ENCODE results near the gene HPCA.

Gene HPCA

DNA sequence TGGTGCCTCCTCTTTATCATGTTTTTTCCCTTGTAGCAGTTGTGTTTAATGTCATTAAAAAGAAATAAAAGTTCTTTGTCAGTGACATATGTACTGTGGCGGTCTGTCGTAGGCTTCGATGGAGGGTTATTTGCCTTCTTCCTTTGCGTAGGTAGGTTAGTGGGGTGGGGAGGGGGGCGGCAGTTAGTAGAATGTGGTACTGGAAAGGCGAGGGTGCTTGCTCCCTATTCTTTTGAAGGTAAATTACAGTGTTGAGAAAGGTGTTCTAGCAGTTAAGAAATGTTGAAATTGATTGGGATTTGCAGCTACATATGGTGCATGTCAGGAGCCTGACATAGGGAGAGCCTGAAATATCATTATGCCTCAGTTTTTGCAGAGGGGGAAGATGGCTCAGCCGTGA lies 27.5 kb upstream of the HPCA start:
- TF ChIP-seq, protein P1, sequence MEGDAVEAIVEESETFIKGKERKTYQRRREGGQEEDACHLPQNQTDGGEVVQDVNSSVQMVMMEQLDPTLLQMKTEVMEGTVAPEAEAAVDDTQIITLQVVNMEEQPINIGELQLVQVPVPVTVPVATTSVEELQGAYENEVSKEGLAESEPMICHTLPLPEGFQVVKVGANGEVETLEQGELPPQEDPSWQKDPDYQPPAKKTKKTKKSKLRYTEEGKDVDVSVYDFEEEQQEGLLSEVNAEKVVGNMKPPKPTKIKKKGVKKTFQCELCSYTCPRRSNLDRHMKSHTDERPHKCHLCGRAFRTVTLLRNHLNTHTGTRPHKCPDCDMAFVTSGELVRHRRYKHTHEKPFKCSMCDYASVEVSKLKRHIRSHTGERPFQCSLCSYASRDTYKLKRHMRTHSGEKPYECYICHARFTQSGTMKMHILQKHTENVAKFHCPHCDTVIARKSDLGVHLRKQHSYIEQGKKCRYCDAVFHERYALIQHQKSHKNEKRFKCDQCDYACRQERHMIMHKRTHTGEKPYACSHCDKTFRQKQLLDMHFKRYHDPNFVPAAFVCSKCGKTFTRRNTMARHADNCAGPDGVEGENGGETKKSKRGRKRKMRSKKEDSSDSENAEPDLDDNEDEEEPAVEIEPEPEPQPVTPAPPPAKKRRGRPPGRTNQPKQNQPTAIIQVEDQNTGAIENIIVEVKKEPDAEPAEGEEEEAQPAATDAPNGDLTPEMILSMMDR (IDR thresholded peaks at IDR 0.05) = no peak

DNA sequence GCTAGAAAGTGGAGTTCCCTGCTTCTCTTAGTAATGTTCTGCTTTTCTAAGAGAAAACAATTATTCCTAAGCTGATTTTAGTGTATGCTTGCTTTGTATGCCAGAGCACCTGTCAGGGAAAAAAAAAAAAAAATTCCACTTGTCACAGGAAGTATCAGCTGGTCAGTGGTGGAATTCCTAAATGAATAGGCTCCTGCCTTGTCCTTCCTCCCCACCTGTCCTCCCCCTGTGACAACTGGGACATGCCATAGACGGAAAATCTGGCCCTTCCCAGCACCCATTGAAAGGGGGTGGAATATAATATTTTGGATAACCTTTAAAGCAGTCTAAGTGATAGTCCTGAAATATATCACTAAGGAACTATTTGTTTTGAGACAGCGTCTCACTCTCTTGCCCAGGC lies 26.4 kb upstream of the HPCA start:
- H3K4me3 ChIP-seq (ENCODE audit: low read depth, low read length) = no peak overlapping the region
- TF ChIP-seq, protein P1 (IDR thresholded peaks at IDR 0.05) = no peak
- H3K27me3 ChIP-seq (ENCODE audit: control insufficient read depth, insufficient read depth, low read length) = no peaks in the 10 kb centered on the region
- H3K9ac ChIP-seq = no peak overlapping the region
- no peak overlapping the region for H3K27ac ChIP-seq
- no peaks in the 10 kb centered on the region for H3K36me3 ChIP-seq (ENCODE audit: control insufficient read depth, insufficient read depth, low read length)
- H3K79me2 ChIP-seq = no peaks in the 10 kb centered on the region
- H2AFZ ChIP-seq = no peak overlapping the region
- H3K4me1 ChIP-seq = peaks cover 5% of the 10 kb centered on the region
- no peak overlapping the region for H3K4me2 ChIP-seq (ENCODE audit: low read length)
- no peaks in the 10 kb centered on the region for H3K9me3 ChIP-seq (ENCODE audit: control insufficient read depth, low read length)

More for the DNA sequence above, 27.5 kb upstream of the HPCA start:
- no peak overlapping the region for H3K27ac ChIP-seq
- no peaks in the 10 kb centered on the region for H3K36me3 ChIP-seq (ENCODE audit: control insufficient read depth, insufficient read depth, low read length)
- H3K4me1 ChIP-seq = peaks cover 4% of the 10 kb centered on the region
- no peaks in the 10 kb centered on the region for H3K79me2 ChIP-seq
- no peak overlapping the region for H3K4me2 ChIP-seq (ENCODE audit: low read length)
- no peak overlapping the region for H3K4me3 ChIP-seq (ENCODE audit: low read depth, low read length)
- no peak overlapping the region for H2AFZ ChIP-seq
- H3K9ac ChIP-seq = no peak overlapping the region
- H3K27me3 ChIP-seq (ENCODE audit: control insufficient read depth, insufficient read depth, low read length) = no peaks in the 10 kb centered on the region
- H3K9me3 ChIP-seq (ENCODE audit: control insufficient read depth, low read length) = no peaks in the 10 kb centered on the region

DNA sequence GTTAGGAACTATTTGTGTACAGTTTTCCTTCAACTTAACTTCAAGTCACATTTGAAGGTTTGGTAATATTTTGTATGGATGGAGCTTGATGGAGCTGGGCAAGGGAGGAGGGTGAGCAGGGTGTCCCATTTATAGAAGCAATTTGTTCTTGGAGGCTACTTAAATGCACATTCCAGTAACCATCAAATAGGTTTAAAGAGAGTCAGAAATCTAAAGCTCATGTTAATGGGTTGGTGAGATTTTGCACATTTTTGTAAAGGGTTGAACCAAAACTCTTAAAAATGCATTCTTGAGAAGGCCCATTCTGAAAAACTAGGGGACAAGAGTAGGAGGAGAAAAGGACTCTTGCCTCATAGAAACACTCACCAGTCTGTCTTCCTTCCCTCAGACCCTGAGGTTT lies 25.7 kb upstream of the HPCA start:
- H3K4me2 ChIP-seq (ENCODE audit: low read length) = no peak overlapping the region
- no peaks in the 10 kb centered on the region for H3K79me2 ChIP-seq
- no peaks in the 10 kb centered on the region for H3K36me3 ChIP-seq (ENCODE audit: control insufficient read depth, insufficient read depth, low read length)
- H3K27me3 ChIP-seq (ENCODE audit: control insufficient read depth, insufficient read depth, low read length) = no peaks in the 10 kb centered on the region
- no peak overlapping the region for H3K9ac ChIP-seq
- H3K27ac ChIP-seq = no peak overlapping the region
- TF ChIP-seq, protein P1 (IDR thresholded peaks at IDR 0.05) = no peak
- peaks cover 5% of the 10 kb centered on the region for H3K4me1 ChIP-seq
- no peak overlapping the region for H3K4me3 ChIP-seq (ENCODE audit: low read depth, low read length)
- no peaks in the 10 kb centered on the region for H3K9me3 ChIP-seq (ENCODE audit: control insufficient read depth, low read length)
- no peak overlapping the region for H2AFZ ChIP-seq

DNA sequence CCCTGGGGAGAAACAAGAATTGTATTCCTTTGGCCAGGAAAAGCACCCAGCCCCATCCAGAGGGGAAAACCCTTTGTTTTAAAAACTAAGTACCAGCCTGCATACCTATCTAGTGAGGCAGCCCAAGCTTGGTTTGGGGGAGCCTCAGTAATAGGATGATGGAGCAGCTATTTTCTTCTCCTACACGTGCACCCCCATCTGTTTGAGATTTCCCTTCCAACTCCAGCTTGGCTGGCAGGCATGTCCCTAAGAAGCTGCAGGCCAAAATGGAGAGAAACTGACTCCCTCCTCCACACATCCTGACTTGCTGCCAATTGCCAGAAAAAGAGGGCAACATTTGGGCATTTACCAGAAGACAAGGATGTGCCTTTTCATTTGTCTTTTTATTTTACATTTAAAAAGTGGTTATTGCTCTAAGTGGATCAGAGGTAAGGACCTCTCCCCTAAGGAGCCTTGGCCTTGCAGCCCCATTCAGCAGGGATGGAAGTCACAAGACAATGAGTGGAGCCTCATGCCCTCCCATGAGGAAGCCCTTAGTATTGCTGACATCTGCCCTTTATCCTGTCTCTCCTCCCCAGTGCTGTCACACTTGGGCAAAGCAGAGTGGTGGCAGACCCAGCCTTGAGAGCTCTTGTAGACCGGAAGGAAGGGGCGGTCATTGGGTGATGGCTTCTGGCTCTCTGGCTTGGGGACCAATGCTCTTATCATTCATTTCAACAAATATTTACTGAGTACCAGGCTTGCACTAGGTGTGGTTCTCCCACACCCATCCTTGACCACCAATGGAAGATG lies 24.2 kb upstream of the HPCA start:
- H3K36me3 ChIP-seq (ENCODE audit: control insufficient read depth, insufficient read depth, low read length) = no peaks in the 10 kb centered on the region

More for the DNA sequence above, 24.2 kb upstream of the HPCA start:
- H3K4me1 ChIP-seq = peaks cover 5% of the 10 kb centered on the region
- H2AFZ ChIP-seq = no peak overlapping the region
- no peaks in the 10 kb centered on the region for H3K9me3 ChIP-seq (ENCODE audit: control insufficient read depth, low read length)
- no peaks in the 10 kb centered on the region for H3K79me2 ChIP-seq
- H3K27ac ChIP-seq = no peak overlapping the region
- H3K9ac ChIP-seq = no peak overlapping the region
- H3K4me2 ChIP-seq (ENCODE audit: low read length) = no peak overlapping the region
- no peak overlapping the region for H3K4me3 ChIP-seq (ENCODE audit: low read depth, low read length)
- TF ChIP-seq, protein P1 (IDR thresholded peaks at IDR 0.05) = no peak
- no peaks in the 10 kb centered on the region for H3K27me3 ChIP-seq (ENCODE audit: control insufficient read depth, insufficient read depth, low read length)
